Peyer's patch (tissue), 4 donors: ENCODE measurements around the gene ARID1B. TPM values are rescaled to one million over a fixed set of nuclear protein-coding genes. Genes with fewer than 3 reads are reported as not detected.

Source experiments
- DNase-seq, 3 donors: peaks; one replicate each; pipeline ENCODE4 v3.0.0-alpha.2; 2017 to 2019
- H3K27ac ChIP-seq, 4 donors: fragments of 200-600 bp; sonication (generic); one replicate each; pipeline ENCODE4 v1.5.1; 2016 to 2019
- H3K27me3 ChIP-seq, 2 donors: fragments of 200-600 bp; sonication (generic); one replicate each; pipeline ENCODE4 v1.5.1; 2019
- H3K36me3 ChIP-seq, 3 donors: fragments of 200-600 bp; sonication (generic); one replicate each; pipeline ENCODE4 v1.5.1; 2016 to 2019
- H3K4me1 ChIP-seq, 4 donors: fragments of 200-600 bp; sonication (generic); one replicate each; pipeline ENCODE4 v1.5.1; 2016 to 2019
- H3K4me3 ChIP-seq, 4 donors: fragments of 200-600 bp; sonication (generic); 1 replicate in 3 of 4; 2 replicates in 1 of 4; pipeline ENCODE4 v1.5.1; 2016 to 2019; ENCODE audit warnings: mild to moderate bottlenecking in 1 of 4
- H3K9me3 ChIP-seq, 4 donors: fragments of 200-600 bp; sonication (generic); one replicate each; pipeline ENCODE4 v1.5.1; 2016 to 2019; ENCODE audit warnings: mild to moderate bottlenecking in 1 of 4
- POLR2A ChIP-seq, 2 donors: fragments of 450-650 bp; IDR thresholded peaks; one replicate each; pipeline ENCODE4 v1.5.1; 2017; ENCODE audit warnings: antibody characterized with exemption in 2 of 2, mild to moderate bottlenecking in 2 of 2, moderate library complexity in 2 of 2
- total RNA-seq, 4 donors: library from RNA; depleted of rRNA; stranded (reverse); fragments of >200 nt; gene quantifications; one replicate each; pipeline ENCODE4 v1.1.0, GENCODE V29; 2016
- TF ChIP-seq, protein P1 (sequence below), 6 experiments: fragments of 450-650 bp in 4 of 6; fragments of 200-600 bp in 2 of 6; sonication (generic) in 1 of 6; IDR thresholded peaks; one replicate each; pipeline ENCODE4 v1.5.1; 2017 to 2019; ENCODE audit warnings: antibody characterized with exemption in 6 of 6, mild to moderate bottlenecking in 3 of 6, moderate library complexity in 1 of 6

Gene ARID1B
- total RNA-seq, 4 donors from 2014 or later = 117 to 174 (median 149) TPM

GRCh38 chr6:156897907-156898531 lies 120.8 kb downstream of the ARID1B start:
- no peak overlapping the region for H3K4me3 ChIP-seq
- H3K9me3 ChIP-seq = no peaks in the 10 kb centered on the region
- H3K36me3 ChIP-seq = no peaks in the 10 kb centered on the region
- TF ChIP-seq, protein P1, sequence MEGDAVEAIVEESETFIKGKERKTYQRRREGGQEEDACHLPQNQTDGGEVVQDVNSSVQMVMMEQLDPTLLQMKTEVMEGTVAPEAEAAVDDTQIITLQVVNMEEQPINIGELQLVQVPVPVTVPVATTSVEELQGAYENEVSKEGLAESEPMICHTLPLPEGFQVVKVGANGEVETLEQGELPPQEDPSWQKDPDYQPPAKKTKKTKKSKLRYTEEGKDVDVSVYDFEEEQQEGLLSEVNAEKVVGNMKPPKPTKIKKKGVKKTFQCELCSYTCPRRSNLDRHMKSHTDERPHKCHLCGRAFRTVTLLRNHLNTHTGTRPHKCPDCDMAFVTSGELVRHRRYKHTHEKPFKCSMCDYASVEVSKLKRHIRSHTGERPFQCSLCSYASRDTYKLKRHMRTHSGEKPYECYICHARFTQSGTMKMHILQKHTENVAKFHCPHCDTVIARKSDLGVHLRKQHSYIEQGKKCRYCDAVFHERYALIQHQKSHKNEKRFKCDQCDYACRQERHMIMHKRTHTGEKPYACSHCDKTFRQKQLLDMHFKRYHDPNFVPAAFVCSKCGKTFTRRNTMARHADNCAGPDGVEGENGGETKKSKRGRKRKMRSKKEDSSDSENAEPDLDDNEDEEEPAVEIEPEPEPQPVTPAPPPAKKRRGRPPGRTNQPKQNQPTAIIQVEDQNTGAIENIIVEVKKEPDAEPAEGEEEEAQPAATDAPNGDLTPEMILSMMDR (IDR thresholded peaks at IDR 0.05) = no peak
- TF ChIP-seq POLR2A (IDR thresholded peaks at IDR 0.05) = no peak
- no peak for DNase-seq
- H3K27ac ChIP-seq = no peak overlapping the region
- H3K27me3 ChIP-seq = no peaks in the 10 kb centered on the region
- no peaks in the 10 kb centered on the region for H3K4me1 ChIP-seq

DNA sequence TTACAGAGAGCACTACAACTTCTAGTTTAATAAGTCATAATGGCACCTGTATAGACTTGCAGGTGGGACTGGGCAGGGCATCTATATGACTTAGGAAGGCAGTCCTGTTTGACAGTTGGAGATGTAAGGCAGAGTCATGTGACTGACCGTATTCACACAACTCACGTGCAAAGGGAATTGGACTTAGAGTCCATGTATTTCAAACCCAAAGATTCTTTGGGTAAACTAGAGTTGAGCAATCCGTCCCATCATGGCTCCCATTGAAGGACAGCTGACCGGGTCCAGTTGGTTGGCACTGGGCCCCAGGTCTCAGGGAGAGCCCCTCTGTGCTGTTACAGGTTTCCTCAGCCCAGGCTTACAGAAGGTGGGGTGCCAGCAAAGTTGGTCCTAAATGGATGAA lies 121.9 kb downstream of the ARID1B start:
- TF ChIP-seq, protein P1 (IDR thresholded peaks at IDR 0.05) = no peak
- no peak for TF ChIP-seq POLR2A (IDR thresholded peaks at IDR 0.05)
- no peaks in the 10 kb centered on the region for H3K9me3 ChIP-seq
- no peak overlapping the region for H3K4me3 ChIP-seq
- DNase-seq = no peak
- no peaks in the 10 kb centered on the region for H3K36me3 ChIP-seq
- no peaks in the 10 kb centered on the region for H3K4me1 ChIP-seq
- no peaks in the 10 kb centered on the region for H3K27me3 ChIP-seq
- no peak overlapping the region for H3K27ac ChIP-seq

GRCh38 chr6:156899532-156900135 lies 122.5 kb downstream of the ARID1B start:
- TF ChIP-seq POLR2A (IDR thresholded peaks at IDR 0.05) = no peak
- TF ChIP-seq, protein P1 (IDR thresholded peaks at IDR 0.05) = no peak
- no peaks in the 10 kb centered on the region for H3K4me1 ChIP-seq
- H3K27me3 ChIP-seq = no peaks in the 10 kb centered on the region
- no peak overlapping the region for H3K4me3 ChIP-seq
- DNase-seq = no peak
- no peaks in the 10 kb centered on the region for H3K36me3 ChIP-seq
- H3K9me3 ChIP-seq = no peaks in the 10 kb centered on the region
- no peak overlapping the region for H3K27ac ChIP-seq

DNA sequence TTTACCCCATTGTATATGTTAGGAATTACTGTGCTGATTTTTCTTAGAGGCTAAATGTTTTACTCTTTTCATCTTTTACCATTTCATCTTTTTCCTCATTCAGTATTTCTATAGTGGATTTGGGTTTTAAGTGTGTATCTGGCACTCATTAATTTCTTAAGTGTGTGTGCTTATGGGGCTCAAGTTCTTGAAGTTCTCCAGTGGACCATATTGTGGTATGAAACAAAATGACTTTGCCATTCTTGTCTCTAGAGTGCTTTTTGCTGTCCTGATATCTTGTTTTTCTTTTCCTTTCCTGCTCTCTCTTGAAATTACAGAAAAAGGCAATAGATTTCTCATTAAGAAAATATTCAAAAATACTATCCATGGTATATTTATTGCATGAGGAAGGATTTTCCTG lies 123.1 kb downstream of the ARID1B start:
- H3K9me3 ChIP-seq = no peaks in the 10 kb centered on the region
- no peak for TF ChIP-seq POLR2A (IDR thresholded peaks at IDR 0.05)
- TF ChIP-seq, protein P1 (IDR thresholded peaks at IDR 0.05) = no peak
- no peaks in the 10 kb centered on the region for H3K4me1 ChIP-seq
- no peak overlapping the region for H3K4me3 ChIP-seq
- H3K27ac ChIP-seq = no peak overlapping the region
- no peaks in the 10 kb centered on the region for H3K36me3 ChIP-seq
- no peak for DNase-seq
- H3K27me3 ChIP-seq = no peaks in the 10 kb centered on the region

GRCh38 chr6:156901309-156902019 lies 124.3 kb downstream of the ARID1B start:
- H3K27ac ChIP-seq = no peak overlapping the region
- no peak for DNase-seq
- no peaks in the 10 kb centered on the region for H3K9me3 ChIP-seq
- no peak overlapping the region for H3K4me3 ChIP-seq
- TF ChIP-seq, protein P1 (IDR thresholded peaks at IDR 0.05) = no peak
- TF ChIP-seq POLR2A (IDR thresholded peaks at IDR 0.05) = no peak
- no peaks in the 10 kb centered on the region for H3K36me3 ChIP-seq
- no peaks in the 10 kb centered on the region for H3K4me1 ChIP-seq
- no peaks in the 10 kb centered on the region for H3K27me3 ChIP-seq
